ENCODE results near the gene ATG4C.

Gene ATG4C

DNA sequence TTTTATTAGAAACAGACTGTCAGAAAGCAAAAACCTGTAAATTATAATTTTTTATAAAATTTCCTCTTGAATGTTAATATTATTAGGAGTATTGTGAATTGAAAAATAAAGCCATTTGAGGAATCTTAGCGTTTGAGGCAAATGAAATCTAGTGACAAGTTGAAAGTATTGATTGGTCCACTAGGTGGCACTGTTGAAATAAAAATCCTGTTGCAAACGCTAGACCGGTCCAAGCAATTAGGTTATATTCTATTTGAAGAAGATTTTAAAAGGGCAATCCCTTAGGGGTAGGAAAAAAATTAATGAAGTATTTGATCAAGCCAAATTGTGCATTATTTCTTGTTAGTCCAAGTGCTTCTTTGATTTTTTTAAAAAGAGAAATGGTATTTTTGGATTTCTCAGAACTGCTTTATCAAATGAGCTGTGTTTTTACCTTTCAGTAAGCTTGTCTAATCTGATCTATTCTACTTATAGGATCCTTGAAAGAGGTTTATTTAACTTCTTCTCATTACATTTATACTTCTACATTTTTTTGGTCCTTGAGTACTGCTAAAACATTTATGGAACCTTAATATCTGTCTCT is 57.7 kb downstream of the ATG4C start:
- peak; percentile 16 for DNase-seq

DNA sequence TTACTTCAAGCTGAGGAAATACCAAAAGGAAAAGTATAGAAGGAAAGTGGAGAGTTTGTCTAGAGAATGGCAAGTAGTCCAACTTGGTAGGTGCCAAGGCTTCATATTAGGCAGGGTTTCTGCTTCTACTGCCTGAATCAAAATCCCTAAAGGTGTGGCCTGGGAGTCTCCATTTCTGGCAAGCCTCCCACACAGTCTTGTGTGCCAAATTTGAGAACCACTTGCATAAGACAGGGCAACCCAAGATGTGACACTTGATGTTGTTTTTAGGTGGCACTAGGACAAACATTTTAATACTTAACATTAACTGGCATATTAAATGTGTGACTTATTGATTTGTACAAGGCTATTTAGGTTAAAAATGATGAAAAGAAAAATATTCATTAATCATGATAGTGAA is 60.1 kb downstream of the ATG4C start:
- no peak for DNase-seq

DNA sequence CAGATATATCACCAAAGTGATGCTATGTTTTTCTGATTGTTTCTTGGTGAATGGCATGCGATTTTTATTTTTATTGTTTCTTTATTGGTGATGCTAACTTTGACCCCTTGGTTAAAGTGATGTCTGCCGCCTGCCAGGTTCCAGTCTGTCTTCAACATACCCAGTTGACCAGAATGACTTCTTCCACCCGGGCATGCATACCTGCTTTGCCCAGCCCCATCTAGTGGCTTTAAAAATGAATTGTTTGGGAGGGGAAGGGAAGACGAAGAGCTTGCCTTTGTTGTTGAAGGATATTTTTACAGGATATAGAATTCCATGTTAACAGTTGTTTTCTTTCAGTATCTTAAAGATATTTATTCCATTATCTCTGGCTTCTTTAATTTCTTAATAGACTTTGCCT is 65.1 kb downstream of the ATG4C start:
- no peak for DNase-seq

DNA sequence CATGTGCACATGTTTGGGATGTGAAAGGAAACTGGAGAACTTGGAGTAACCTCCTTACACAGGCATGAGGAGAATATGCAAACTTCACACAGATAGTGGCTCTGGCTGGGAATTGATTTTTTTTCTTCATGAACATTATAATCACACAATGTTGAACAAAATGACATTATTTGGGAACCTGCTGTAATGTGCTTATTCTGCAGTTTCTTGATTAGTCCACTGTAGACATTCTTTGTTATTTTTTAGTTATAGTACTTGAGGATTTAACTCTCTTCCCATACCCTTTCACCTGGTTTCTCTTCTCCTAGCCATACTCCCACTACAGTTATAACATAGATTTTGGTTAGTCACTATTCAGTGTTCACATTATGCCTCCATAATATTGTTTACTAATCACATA is 68.3 kb downstream of the ATG4C start:
- DNase-seq = no peak

DNA sequence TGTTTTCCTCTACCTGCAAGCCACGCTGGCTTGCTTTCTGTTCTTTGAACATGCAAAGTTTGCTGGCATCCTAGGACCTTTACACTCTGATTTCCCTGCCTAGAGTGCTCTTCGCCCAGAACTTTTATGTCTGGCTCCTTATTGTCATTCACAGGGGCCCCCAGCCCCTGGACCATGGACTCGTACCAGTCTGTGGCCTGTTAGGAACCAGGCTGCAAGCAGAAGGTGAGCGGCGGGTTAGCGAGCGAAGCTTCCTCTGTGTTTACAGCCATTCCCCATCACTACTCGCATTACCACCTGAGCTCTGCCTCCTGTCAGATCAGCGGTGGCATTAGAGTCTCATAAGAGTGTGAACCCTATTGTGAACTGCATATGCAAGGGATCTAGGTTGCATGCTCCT is 73.0 kb downstream of the ATG4C start:
- DNase-seq = no peak

DNA sequence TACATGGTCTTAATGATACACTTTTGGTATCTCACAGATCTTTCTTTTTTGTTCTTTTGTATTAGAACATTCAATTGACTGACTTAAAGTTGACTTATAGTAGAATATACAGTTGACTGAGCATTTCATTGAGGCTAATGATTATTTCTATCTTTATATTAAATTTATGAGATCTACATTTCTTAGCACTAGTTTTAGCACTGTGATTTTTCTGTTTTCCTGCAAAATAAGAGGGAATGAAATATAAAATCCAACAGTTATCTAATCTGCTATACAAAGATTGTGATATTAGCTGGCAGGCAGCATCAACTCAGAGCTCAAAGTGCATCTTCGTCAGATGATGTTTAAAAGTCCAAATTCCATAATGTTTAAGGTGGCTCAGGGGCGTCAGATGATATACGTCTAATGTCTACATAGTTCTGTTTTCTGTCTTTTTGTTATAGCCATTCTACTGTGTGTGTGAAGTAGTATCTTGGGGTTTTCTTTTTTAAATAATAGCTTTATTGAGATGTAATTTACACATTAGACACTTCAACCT is 85.4 kb downstream of the ATG4C start:
- DNase-seq = no peak

DNA sequence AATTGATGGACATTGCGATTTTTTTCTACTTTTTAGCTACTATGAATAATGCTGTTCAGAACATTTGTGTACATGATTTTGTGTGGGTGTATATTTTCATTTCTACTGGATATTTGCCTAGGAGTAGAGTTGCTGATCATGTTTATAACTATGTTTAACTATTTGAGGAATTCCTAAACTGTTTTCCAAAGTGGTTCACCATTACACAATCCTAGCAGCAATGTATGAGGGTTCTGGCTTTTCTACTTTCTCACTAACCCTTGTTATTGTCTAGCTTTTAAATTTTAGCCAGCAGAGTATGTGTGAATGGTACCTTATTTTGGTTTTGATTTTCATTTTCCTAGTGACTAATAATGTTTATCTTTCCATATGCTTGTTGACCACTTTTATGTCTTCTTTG is 86.2 kb downstream of the ATG4C start:
- DNase-seq = no peak

DNA sequence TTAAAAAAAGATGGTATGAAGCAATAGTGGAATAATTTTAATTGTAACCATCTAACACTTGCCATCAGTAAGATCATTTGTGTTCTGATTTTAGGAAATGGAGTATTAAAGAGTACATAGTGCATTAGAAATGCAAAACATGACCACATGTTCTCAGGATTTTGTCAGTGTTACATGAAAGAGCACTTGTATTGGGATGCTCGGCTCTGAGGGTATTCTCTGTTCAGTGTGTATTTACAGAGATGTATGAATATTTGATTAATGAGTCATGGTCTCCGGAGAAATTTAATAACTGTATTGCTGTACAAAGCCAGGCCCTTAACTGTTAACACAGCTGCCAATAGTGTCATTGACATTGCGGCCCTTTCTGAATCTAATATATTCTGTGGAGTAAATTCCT is 91.7 kb downstream of the ATG4C start:
- DNase-seq = no peak

DNA sequence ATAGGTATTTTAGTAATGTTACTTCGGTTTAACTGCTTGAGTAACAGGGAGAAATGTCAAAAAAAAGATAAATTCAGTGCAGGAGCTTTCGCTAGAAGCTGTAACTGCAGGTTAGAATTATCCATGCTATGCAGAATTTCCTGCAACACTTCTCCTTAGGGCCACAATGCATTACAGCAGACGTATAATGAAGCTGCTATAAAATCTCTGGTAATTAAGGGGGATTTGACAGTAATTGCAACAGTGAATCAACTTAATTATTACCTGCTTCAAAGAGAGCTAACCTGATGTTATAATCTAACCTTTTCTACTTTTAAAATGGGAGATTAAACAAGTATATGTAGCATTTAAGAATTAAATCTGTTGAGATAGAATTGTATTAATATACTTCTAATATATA is 92.6 kb downstream of the ATG4C start:
- peak; percentile 79 for DNase-seq

DNA sequence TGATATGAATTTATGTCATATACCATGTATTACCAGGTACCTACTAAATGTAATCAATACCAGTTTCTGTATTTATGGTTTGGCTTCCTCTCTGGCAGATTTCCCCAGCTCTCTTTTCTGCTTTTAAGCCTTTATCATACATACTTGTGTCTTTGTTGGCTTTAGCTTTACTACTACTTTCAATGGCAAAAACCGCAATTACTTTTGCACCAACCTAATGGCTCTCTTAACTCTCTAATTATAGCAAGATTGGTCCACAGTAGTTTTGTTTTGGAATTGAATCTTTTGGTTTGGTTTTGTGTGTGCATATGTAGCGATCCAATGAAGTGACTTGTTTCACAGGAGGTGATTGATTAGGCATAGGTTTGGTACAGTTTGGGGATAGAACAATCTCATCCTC is 93.6 kb downstream of the ATG4C start:
- DNase-seq = no peak

DNA sequence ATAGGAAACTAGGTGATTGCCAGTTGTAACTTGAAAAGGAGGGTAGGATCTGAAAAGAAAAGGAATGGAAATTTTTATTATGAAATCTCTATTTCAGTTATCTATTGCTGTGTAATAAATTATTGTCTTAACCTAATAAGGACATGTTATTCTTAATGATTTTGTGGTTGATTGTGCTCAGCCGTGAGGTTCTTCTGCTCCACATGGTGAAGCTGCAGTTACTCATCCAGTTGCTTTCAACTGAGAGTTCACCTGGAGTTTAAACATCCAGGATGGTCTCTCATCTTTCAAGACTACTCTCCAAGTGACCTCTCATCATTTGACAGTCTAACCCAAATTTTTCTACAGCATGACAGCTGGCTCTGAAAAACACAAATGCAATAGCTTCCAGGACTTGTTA is 96.0 kb downstream of the ATG4C start:
- no peak for DNase-seq

DNA sequence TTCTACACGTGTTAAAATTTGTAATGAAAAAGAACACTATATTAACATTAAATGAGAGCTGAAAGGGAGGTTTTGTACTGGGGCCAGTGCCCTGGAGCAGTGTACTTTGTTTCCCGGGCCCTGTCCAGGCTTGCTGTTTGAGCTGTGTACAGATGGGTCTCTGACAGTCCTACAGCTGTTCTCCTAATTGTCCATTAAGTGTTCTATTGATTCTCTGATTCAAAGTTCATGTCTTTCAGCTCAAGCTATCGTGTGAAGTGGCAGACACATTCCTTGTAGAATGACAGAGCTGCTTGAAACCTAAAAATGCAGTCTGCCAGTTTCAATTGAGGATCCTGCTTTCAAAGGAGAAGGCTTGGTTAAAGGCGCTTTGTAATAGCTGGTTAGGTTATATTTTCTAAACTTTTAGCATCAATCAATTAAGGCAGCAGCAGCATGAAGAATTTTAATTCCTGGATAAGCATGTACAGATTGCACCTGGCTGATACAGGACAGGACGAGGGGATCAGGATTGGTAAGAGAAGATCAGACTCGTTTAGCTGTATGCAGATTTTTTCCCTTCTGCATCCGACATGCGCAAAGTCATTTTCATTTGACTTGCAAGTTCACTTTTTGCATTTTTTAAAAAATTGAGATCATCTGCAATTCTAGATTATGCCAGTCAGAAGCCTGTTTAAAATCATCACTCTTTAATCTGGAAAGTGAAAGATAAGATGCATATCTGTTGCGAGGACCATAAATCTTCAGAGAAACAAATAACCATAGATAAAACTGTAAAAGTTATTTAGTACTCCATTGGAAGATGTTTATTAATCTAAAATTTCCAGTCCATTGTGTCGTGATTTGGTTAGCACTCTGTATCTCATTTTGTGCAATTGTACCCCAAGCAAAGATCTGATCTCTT is 98.5 kb downstream of the ATG4C start:
- DNase-seq = no peak

DNA sequence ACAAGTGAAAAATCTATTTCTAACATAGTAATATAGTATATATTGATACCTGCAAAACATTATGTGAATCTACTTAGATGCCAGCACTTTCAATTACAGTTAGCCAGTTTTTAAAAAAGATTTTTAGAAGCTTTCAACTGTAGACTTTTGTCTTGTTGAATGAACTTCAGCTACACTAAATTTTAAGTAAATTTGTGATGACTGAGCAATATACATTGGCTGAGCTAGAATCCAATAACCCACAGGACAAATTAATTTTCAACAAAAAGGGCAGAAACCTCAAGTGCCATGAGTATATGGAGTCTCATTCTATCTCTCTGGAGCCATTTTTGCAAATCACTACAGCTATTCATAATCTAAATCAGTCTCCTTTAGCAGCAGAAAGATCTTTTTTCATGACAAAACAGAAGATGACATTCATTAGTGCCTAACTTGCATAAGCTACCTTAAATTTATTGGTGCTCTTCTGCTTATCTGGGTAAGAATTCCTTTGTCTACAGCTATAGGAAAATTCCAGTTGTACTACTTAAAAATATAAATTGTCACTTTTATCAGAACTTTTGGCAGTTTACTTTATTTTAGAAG is 100.3 kb downstream of the ATG4C start:
- DNase-seq = no peak

DNA sequence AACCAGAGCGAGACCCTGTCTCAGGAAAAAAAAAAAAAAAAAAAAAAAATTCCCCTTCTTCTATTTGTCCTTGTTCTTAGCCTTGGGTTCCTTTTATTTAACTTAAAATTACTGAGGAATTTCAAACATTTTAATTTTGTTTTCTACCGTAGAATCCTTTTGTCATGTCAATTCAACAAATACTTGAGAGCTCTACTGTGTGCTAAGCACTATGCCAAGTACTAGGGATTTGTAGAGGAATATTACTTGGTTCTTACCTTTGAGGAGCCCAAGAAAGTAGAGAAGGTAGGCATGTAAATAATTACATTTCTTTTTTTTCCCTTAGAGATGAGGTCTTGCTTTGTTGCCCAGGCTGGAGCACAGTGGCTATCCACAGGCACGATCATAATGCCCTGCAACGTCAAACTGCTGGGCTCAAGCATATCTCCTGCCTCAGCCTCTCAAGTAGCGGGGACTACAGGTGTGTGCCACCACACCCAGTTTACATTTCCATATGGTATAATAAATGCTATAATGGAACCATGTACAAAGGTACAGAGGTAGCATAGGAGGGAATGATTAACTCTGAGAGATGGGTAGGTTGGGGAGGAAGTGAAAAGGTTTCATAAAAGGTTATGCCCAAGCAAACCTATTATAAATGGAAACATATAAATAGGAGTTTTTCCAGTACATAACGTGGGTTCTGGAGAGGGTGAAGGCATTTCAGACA is 104.0 kb downstream of the ATG4C start:
- DNase-seq = no peak

DNA sequence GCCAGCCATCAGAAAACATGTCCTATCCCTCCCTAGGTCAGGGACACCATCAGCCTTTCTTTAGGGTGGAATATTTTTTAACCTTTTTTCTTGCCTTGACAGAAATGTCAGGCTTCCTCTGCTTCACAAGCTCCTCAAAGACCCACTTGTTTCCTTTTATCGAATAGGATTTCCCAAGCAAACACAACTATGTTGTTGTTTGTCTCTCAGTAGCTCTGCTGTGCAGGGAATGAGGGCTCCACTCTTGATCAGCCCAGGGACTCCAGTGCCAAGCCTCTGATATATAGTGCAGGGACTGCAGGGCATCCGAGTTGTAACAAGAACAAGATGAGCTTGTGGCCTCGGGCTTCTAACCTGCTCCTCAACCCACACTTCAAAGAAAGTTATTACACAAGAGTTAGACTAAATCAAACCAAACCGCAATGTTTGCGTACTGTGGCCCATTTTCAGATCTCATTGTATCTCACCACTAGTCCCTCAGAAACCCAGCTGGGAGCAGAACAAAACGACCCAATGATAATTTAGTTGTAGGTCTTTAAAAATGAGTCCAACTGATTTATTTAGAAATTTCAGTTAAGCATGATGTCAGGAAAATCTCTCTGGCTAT is 108.1 kb downstream of the ATG4C start:
- DNase-seq = no peak

DNA sequence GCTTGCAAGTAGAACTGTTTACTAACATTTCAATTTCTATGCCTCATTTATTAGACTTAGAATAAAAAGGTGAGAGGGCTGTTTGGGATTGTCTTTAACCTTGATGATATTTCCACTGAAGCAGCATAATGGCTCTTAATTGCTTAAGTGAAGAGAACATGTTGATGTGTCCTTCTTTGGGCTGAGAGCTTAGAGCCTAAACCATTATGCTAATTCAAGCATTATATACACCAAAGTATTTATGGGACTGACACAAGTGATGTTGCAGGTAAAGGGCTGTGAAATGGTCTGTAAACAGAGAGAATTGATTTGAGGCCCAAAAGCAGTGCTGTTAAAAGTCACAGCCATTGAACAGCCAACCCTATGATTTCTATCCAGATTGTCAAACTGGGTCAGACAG is 113.9 kb downstream of the ATG4C start:
- peak; percentile 35 for DNase-seq

DNA sequence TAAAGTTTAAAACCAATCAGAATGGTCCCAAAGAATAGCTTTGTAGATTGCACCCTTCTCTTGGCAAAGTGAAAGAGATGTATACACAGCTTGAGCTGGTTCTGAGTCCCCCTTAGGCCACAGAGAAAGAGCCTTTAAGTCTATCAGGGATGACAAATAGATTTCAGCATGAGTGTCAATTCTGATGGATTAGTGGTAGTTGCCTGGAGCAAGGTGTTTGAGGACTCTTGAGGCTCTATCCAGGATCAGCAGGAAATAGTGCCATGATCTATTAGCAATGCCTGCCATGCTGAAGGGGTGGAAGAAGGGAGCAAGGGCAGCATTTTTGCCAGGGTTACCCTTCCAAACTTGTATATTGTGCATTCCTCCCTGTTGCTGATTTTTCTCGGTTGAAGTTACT is 116.6 kb downstream of the ATG4C start:
- no peak for DNase-seq

DNA sequence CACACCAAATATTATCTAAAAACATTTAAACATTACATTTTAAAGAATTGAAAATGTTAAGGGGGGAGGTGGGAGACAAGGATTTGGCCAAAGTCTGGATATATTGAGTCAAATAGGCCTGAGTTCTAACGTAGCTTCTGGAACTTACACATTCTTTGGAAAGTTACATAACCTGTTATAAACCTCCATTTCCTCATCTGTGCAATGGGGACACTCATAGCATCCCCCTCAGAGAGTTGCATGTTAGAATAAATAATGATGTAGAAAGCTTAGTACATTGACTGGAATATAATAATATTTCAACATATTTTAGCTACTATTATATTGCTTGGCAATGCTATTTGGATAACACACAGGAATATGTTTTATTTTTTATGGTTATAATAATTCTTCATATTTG is 117.7 kb downstream of the ATG4C start:
- DNase-seq = no peak

DNA sequence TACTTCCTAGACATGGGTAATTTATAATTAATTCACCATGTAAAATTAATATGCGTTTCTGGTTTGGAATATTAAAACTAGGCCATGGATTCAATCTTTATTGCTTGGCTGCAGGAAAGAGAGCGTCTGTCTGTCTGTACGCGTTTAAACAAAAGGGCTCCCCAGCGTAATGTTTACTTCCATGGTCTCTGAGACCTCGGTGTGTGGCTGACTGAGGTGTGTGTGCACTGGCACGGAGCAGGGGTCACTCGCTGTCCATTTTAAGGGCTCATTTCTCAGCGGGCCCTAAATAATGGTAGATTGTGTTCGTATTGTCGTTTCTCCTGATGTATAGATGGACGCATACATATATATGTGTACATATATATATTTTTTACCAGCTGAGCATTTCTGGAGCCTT is 119.6 kb downstream of the ATG4C start:
- no peak for DNase-seq

DNA sequence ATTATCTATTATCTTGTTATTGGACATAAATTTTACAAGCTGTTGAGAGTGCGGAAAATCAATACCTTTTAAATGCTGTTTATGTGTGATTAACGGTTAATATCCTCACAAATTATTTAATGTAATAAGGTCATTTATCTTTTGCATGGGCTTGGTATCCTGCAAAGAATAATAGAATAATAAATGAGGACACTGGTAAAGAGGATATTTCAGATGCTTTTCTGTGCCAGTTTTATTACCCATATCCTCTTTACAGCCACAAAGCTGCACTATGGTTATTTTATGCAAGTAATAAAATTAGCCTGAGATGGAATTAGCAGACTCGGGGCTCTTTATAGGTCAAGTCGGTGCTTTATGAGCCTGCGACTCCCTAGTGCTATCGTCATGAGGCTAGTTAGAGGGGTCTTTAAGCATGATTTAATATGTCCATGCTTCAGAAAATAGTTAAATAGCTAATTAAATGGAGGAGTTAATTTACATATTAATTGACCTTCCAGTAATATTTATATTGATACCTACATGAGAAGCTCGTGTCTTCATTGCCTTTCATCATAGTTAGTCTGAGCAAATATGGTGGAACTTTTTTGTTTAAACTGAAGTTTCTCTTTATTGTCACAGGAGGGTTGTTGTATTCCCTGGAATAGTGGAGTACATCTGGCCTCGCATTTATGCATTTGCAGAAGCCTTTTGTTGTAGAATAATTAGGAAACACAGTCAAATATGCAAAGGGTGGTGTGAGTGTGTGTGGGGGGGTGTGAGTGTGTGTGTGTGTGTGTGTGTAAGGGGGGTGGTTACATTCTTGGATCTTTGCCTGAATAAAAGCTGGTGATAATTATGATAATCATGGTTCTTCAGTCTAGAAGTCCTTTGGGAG is 120.3 kb downstream of the ATG4C start:
- no peak for DNase-seq

DNA sequence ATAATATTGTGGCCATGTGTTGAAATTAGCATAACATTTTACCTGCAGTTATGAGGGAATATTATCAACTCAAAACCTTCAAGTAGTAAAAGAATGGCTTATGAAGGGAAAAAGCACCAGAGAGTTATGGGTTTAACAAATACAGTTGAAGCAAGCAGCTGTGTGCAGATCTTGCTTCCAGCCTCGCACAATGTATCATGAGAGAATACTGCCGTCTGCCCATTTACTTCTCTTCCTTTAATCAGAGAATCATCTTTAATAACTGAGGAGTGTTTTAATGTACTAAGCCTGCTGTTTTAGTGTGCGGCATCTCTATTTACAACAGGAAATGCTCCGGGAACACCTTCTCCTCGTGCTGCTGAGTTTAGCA is 120.9 kb downstream of the ATG4C start:
- DNase-seq = no peak

DNA sequence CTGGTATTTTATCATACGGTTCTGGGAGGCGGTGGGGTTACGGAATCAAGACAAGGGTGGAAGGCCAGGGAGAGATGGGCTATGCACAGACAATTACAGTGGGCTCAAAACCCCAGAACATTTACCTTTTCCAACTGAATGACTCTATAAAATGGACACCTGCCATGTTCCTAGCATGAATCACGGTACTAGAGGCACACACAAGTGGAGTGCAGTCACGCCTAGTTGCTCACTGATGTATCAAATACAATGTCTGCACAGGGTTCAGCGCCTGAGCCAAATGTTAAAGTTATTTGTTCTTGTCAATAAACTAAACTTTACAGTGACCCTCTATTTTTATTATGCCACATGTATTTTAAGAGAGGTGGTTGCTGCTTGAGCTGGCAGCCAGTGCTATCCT is 121.4 kb downstream of the ATG4C start:
- no peak for DNase-seq

Measured in NCI-H1417 treated with DMSO at 0.1 percent for 48 hours (cell line).